CD14-positive monocyte (primary cell): ENCODE data around the gene NUDCD3. TPM values are rescaled to one million over a fixed set of nuclear protein-coding genes. Genes with fewer than 3 reads are reported as not detected.

Source experiments
- DNase-seq, 3 donors: peaks; one replicate each; pipeline ENCODE4 v3.0.0-alpha.2; 2011 to 2022
- H2AFZ ChIP-seq: 2 replicates; pipeline ENCODE4 v1.6.0; 2012; ENCODE audit warnings: mild to moderate bottlenecking, low read depth, low read length, inconsistent platforms; ENCODE audit not compliant: insufficient read depth, poor library complexity, severe bottlenecking
- H3K27ac ChIP-seq, 2 donors: 1 replicate in 1 of 2; 2 replicates in 1 of 2; pipeline ENCODE4 v1.5.1; 2012 to 2013; ENCODE audit warnings: low read length in 2 of 2, control low read depth in 1 of 2, inconsistent platforms in 1 of 2, low read depth in 1 of 2, mild to moderate bottlenecking in 1 of 2
- H3K27me3 ChIP-seq, 2 donors: one replicate each; pipeline versions ENCODE4 v1.6.0 to v1.6.1; 2011 to 2013; ENCODE audit warnings: low read length in 2 of 2; ENCODE audit not compliant: control insufficient read depth in 2 of 2, insufficient read depth in 2 of 2
- H3K36me3 ChIP-seq, 2 donors: replicated peaks in 1 of 2; 1 replicate in 1 of 2; 2 replicates in 1 of 2; pipeline versions ENCODE4 v1.5.1 to v1.6.1; 2012 to 2013; ENCODE audit warnings: low read length in 2 of 2, control low read depth in 1 of 2, inconsistent platforms in 1 of 2, mild to moderate bottlenecking in 1 of 2; ENCODE audit not compliant: insufficient read depth in 2 of 2, control insufficient read depth in 1 of 2
- H3K4me1 ChIP-seq, 2 donors: 1 replicate in 1 of 2; 2 replicates in 1 of 2; pipeline versions ENCODE4 v1.5.1 to v1.6.1; 2012 to 2013; ENCODE audit warnings: low read length in 2 of 2, control low read depth in 1 of 2, inconsistent platforms in 1 of 2, mild to moderate bottlenecking in 1 of 2, moderate library complexity in 1 of 2; ENCODE audit not compliant: insufficient read depth in 2 of 2, control insufficient read depth in 1 of 2
- H3K4me2 ChIP-seq: replicated peaks from 2 replicates; pipeline ENCODE3; 2012; ENCODE audit warnings: low read length, moderate library complexity, mild to moderate bottlenecking; ENCODE audit not compliant: poor library complexity, severe bottlenecking; ENCODE audit errors: extremely low read depth
- H3K4me3 ChIP-seq, 3 experiments: fragments of 200-600 bp in 1 of 3; sonication (generic) in 1 of 3; replicated peaks in 1 of 3; 1 replicate in 2 of 3; 2 replicates in 1 of 3; pipeline ENCODE4 v1.5.1; 2011 to 2013; ENCODE audit warnings: low read length in 3 of 3, mild to moderate bottlenecking in 3 of 3, control low read depth in 2 of 3, low read depth in 2 of 3, inconsistent platforms in 1 of 3, moderate library complexity in 1 of 3
- H3K79me2 ChIP-seq: 2 replicates; pipeline ENCODE4 v1.6.0; 2012; ENCODE audit warnings: mild to moderate bottlenecking, control low read depth, inconsistent platforms, low read length, moderate library complexity; ENCODE audit not compliant: insufficient read depth
- H3K9ac ChIP-seq: 2 replicates; pipeline ENCODE4 v1.6.0; 2017; ENCODE audit warnings: low read length, mild to moderate bottlenecking; ENCODE audit not compliant: insufficient read depth, poor library complexity, severe bottlenecking
- H3K9me3 ChIP-seq, 2 donors: replicated peaks in 1 of 2; 1 replicate in 1 of 2; 2 replicates in 1 of 2; pipeline versions ENCODE4 v1.5.1 to v1.6.1; 2012 to 2013; ENCODE audit warnings: low read length in 2 of 2, control low read depth in 1 of 2; ENCODE audit not compliant: control insufficient read depth in 1 of 2, insufficient read depth in 1 of 2
- H4K20me1 ChIP-seq: 2 replicates; pipeline ENCODE4 v1.6.0; 2012; ENCODE audit warnings: mild to moderate bottlenecking, low read length, control low read depth, moderate library complexity; ENCODE audit not compliant: insufficient read depth
- H3K27ac Mint-ChIP-seq, 7 donors: one replicate each; pipeline ENCODE4 v1.8.0; 2020; ENCODE audit warnings: mild to moderate bottlenecking in 7 of 7, mixed read lengths in 7 of 7, moderate library complexity in 6 of 7, inconsistent platforms in 2 of 7
- H3K27me3 Mint-ChIP-seq, 3 donors: one replicate each; pipeline ENCODE4 v1.8.0; 2021 to 2022; ENCODE audit warnings: low read depth in 3 of 3, mild to moderate bottlenecking in 3 of 3, mixed read lengths in 3 of 3, moderate library complexity in 3 of 3, inconsistent platforms in 1 of 3
- H3K36me3 Mint-ChIP-seq, 2 donors: one replicate each; pipeline ENCODE4 v1.8.0; 2020; ENCODE audit warnings: mixed read lengths in 2 of 2, inconsistent platforms in 1 of 2, mild to moderate bottlenecking in 1 of 2
- H3K4me1 Mint-ChIP-seq: one replicate; pipeline ENCODE4 v1.8.0; 2020; ENCODE audit warnings: mild to moderate bottlenecking, mixed read lengths
- H3K4me3 Mint-ChIP-seq, 2 donors: one replicate each; pipeline ENCODE4 v1.8.0; 2020; ENCODE audit warnings: mild to moderate bottlenecking in 2 of 2, mixed read lengths in 2 of 2, moderate library complexity in 1 of 2
- H3K9me3 Mint-ChIP-seq, 7 donors: one replicate each; pipeline ENCODE4 v1.8.0; 2020 to 2022; ENCODE audit warnings: mixed read lengths in 7 of 7, mild to moderate bottlenecking in 6 of 7, moderate library complexity in 6 of 7, inconsistent platforms in 2 of 7
- CTCF ChIP-seq: fragments of 200-600 bp; IDR thresholded peaks from one replicate; pipeline ENCODE4 v1.8.0; 2022; ENCODE audit warnings: antibody characterized with exemption, mild to moderate bottlenecking
- WGBS: methylation state at CpG from one replicate; pipeline ENCODE4 v1.1.5; 2013; ENCODE audit warnings: missing lambda C conversion rate; ENCODE audit not compliant: insufficient coverage; 5-methylcytosine and 5-hydroxymethylcytosine counted together
- intact Hi-C, 2 donors: fragments of 100-400 bp; cut with micrococcal nuclease; formaldehyde crosslinking; loops; one replicate each; pipeline versions ENCODE4 v1.15.0 to v1.15.1; 2023
- polyA plus RNA-seq, 3 donors: library from polyadenylated mRNA; depleted of rRNA in 1 of 3; unstranded in 2 of 3; stranded (reverse) in 1 of 3; fragments of 300-500 nt in 2 of 3; fragments of >200 nt in 1 of 3; fragmentation: Illumina TruSeq in 2 of 3; gene quantifications; 1 replicate in 2 of 3; 2 replicates in 1 of 3; pipeline ENCODE4 v1.2.3, GENCODE V29; 2012 to 2021

Gene NUDCD3
- polyA plus RNA-seq, 3 donors = 13.6 to 26.5 (median 21.6) TPM

- intact Hi-C loops = no loop called here
- TF ChIP-seq CTCF = no peak
- no peak overlapping the region for H3K4me2 ChIP-seq
- Mint-ChIP-seq H3K4me3 (no peak overlapping the region), H3K27ac (peak overlapping the region in 2 of 7 donors; percentile 9 to 55), H3K36me3 (peaks cover 57 to 72% of the 10 kb centered on the region in 2 donors), H3K27me3 (no peaks in the 10 kb centered on the region), H3K9me3 (peaks cover 0 to 1% (median 0%) of the 10 kb centered on the region in 7 donors), H3K4me1 (peaks cover 14% of the 10 kb centered on the region)
- no peak overlapping the region for H2AFZ ChIP-seq
- H3K9me3 ChIP-seq = no peaks in the 10 kb centered on the region
- no peak overlapping the region for H3K9ac ChIP-seq
- peaks cover 44 to 85% of the 10 kb centered on the region in 2 donors for H3K36me3 ChIP-seq
- peaks cover 49% of the 10 kb centered on the region for H4K20me1 ChIP-seq
- 100% methylated on average over 1 of the region's 4 CpGs for WGBS
- H3K4me3 ChIP-seq = no peak overlapping the region
- peaks cover 48% of the 10 kb centered on the region for H3K79me2 ChIP-seq
- no peak for DNase-seq
- H3K27ac ChIP-seq = no peak overlapping the region
- H3K4me1 ChIP-seq = no peaks in the 10 kb centered on the region
- no peaks in the 10 kb centered on the region for H3K27me3 ChIP-seq
These were observed 23.9 kb downstream of the NUDCD3 start for GRCh38 chr7:44466300-44467216.

GRCh38 chr7:44465490-44465889 is 25.0 kb downstream of the NUDCD3 start:
- Histone ChIP-seq H2AFZ (no peak overlapping the region), H3K79me2 (peaks cover 47% of the 10 kb centered on the region), H3K9me3 (no peaks in the 10 kb centered on the region), H3K9ac (no peak overlapping the region), H3K27me3 (no peaks in the 10 kb centered on the region), H4K20me1 (peaks cover 51% of the 10 kb centered on the region), H3K4me1 (no peaks in the 10 kb centered on the region), H3K4me2 (no peak overlapping the region), H3K27ac (peak overlapping the region in 1 of 2 donors; percentile 42), H3K36me3 (peaks cover 37 to 80% of the 10 kb centered on the region in 2 donors), H3K4me3 (no peak overlapping the region)
- H3K27me3 Mint-ChIP-seq = no peaks in the 10 kb centered on the region
- H3K4me1 Mint-ChIP-seq = peaks cover 22% of the 10 kb centered on the region
- H3K36me3 Mint-ChIP-seq = peaks cover 55 to 72% of the 10 kb centered on the region in 2 donors
- WGBS = 90% methylated on average over 2 of the region's 5 CpGs
- H3K9me3 Mint-ChIP-seq = peaks cover 0 to 1% (median 0%) of the 10 kb centered on the region in 7 donors
- no peak for TF ChIP-seq CTCF
- DNase-seq = no peak
- H3K27ac Mint-ChIP-seq = peak overlapping the region in 1 of 7 donors; percentile 38
- intact Hi-C loops = no loop called here
- no peak overlapping the region for H3K4me3 Mint-ChIP-seq
